Measurements from ENCODE around the gene ZNF180. TPM values are rescaled to one million over a fixed set of nuclear protein-coding genes. Genes with fewer than 3 reads are reported as not detected.
"Not testable (repeated sequence)": the region's sequence is repeated elsewhere in the genome, so short reads cannot be mapped to it uniquely, and the experiment has no call there.

Gene ZNF180
- total RNA-seq, result 1 to 10 TPM; 6.1 to 7.5 TPM
- long read RNA-seq, partial matches to known transcripts, result 0 of 5 reads
- long read RNA-seq, other reads (novel, unspliced or antisense), result 2 of 5 reads

GRCh38 chr19:44499962-44500949, at the start of gene ZNF180:
ZNF180 (minus strand) TSS chr19:44500522; CDS start chr19:44497334, 3,188 bp downstream.
- peak; percentile 94 to 98 for DNase-seq
- peak; percentile 95 for ATAC-seq
- intact Hi-C loops (cut with DNase I, micrococcal nuclease), result no loop called here

- DNase-seq (no peak), ATAC-seq (no peak)
- intact Hi-C loops (cut with DNase I, micrococcal nuclease), result no loop called here
Observed at GRCh38 chr19:44549507-44549906, 49.2 kb upstream of the ZNF180 start.

GRCh38 chr19:44548736-44549135, 48.4 kb upstream of the ZNF180 start:
- intact Hi-C loops (cut with DNase I, micrococcal nuclease), result no loop called here
- DNase-seq, result no peak
- ATAC-seq, result no peak

- DNase-seq (no peak), ATAC-seq (no peak)
- intact Hi-C loops (cut with DNase I, micrococcal nuclease), result no loop called here
Observed at GRCh38 chr19:44544031-44544430, 43.7 kb upstream of the ZNF180 start.

- intact Hi-C loops (cut with DNase I, micrococcal nuclease), result no loop called here
- DNase-seq (no peak), ATAC-seq (no peak)
Observed at GRCh38 chr19:44542671-44543070, 42.3 kb upstream of the ZNF180 start.

GRCh38 chr19:44540736-44541135, 40.4 kb upstream of the ZNF180 start:
- no peak for DNase-seq
- no peak for ATAC-seq
- intact Hi-C loops (cut with DNase I, micrococcal nuclease), result no loop called here

- no peak for DNase-seq
Observed at GRCh38 chr19:44539991-44540390, 39.7 kb upstream of the ZNF180 start.

GRCh38 chr19:44539236-44539826, 39.0 kb upstream of the ZNF180 start:
- ATAC-seq (no peak), DNase-seq (no peak)
- intact Hi-C loops (cut with DNase I, micrococcal nuclease), result no loop called here

More at GRCh38 chr19:44539991-44540390, 39.7 kb upstream of the ZNF180 start:
- intact Hi-C loops (cut with DNase I, micrococcal nuclease), result no loop called here
- ATAC-seq, result no peak

GRCh38 chr19:44535361-44535760, 35.0 kb upstream of the ZNF180 start:
- intact Hi-C loops (cut with DNase I, micrococcal nuclease); ATAC-seq; DNase-seq: not testable (repeated sequence)

- intact Hi-C loops (cut with DNase I, micrococcal nuclease), result no loop called here
- ATAC-seq, result no peak
- DNase-seq, result no peak
Observed at GRCh38 chr19:44532819-44533218, 32.5 kb upstream of the ZNF180 start.

GRCh38 chr19:44530777-44531176, 30.5 kb upstream of the ZNF180 start:
- intact Hi-C loops (cut with DNase I, micrococcal nuclease), result no loop called here
- DNase-seq, result no peak
- no peak for ATAC-seq

- intact Hi-C loops (cut with DNase I, micrococcal nuclease), result no loop called here
- DNase-seq, result no peak
- peak; percentile 48 for ATAC-seq
Observed at GRCh38 chr19:44529536-44529935, 29.2 kb upstream of the ZNF180 start, which contains the start of gene CEACAM20. CEACAM20 (minus strand) TSS chr19:44529675; CDS start chr19:44529509, 166 bp downstream.

- DNase-seq (no peak), ATAC-seq (no peak)
- intact Hi-C loops (cut with DNase I, micrococcal nuclease), result no loop called here
Observed at GRCh38 chr19:44527554-44527953, 27.2 kb upstream of the ZNF180 start.

GRCh38 chr19:44525721-44526430, 25.6 kb upstream of the ZNF180 start:
- intact Hi-C loops (cut with DNase I, micrococcal nuclease), result no loop called here
- ATAC-seq, result no peak
- no peak for DNase-seq

GRCh38 chr19:44521370-44521769, 21.0 kb upstream of the ZNF180 start:
- no peak for ATAC-seq
- DNase-seq, result no peak
- intact Hi-C loops (cut with DNase I, micrococcal nuclease), result no loop called here

- DNase-seq (no peak), ATAC-seq (no peak)
- intact Hi-C loops (cut with DNase I, micrococcal nuclease), result no loop called here
Observed at GRCh38 chr19:44517146-44517545, 16.8 kb upstream of the ZNF180 start.

GRCh38 chr19:44515907-44516306, 15.6 kb upstream of the ZNF180 start:
- ATAC-seq (no peak), DNase-seq (no peak)
- intact Hi-C loops (cut with DNase I, micrococcal nuclease), result no loop called here

GRCh38 chr19:44515031-44515430, 14.7 kb upstream of the ZNF180 start:
- ATAC-seq (no peak), DNase-seq (no peak)
- intact Hi-C loops (cut with DNase I, micrococcal nuclease), result no loop called here

All from left colon (tissue), 2 donors.